NCI-H146 treated with DMSO at 0.1 percent for 48 hours (cell line): Measurements from ENCODE around the gene ELP2.
"Not testable (repeated sequence)": the region's sequence is repeated elsewhere in the genome, so short reads cannot be mapped to it uniquely, and the experiment has no call there.

Experiments
- DNase-seq: peaks from one replicate; lab custom pipeline; 2025; ENCODE audit not compliant: unreplicated experiment; lab: John Stamatoyannopoulos, UW

The ELP2 gene

DNA sequence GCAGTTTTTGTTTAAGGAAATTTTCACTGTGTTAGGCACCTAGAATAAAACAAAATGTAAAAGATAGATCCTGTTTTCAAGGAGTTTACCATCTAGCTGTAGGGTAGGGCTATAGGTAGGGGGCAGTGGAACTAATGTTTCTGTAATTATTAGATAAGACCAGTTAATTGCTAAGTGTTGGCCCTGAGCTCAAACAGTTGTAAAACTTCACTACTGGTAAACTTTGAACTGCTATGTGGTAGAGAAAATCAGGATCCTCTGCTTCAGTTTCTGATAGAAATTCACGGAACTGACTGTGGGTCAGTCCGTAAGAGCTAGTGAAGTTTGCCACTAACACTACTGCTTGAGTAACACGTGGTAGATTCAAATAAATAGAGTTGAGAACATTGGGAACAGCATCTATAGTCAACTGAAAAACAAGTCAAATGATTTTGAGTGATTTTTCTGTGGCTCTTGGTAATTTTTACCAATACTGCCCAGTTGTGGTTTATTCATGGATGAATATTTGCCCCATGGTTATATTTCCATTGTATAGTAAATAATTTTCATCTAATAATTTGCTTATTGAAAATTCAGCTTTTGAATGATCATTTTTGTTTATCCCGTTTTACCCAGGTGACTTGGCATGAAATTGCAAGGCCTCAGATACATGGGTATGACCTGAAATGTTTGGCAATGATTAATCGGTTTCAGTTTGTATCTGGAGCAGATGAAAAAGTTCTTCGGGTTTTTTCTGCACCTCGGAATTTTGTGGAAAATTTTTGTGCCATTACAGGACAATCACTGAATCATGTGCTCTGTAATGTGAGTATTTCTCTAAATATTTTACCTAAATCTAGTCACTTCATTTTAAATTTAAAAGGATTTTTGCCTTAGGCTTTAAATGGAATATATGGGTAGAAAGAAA is 26.4 kb downstream of the ELP2 start:
- no peak for DNase-seq

- no peak for DNase-seq
Observed at GRCh38 chr18:36157441-36157840, 27.7 kb downstream of the ELP2 start.

DNA sequence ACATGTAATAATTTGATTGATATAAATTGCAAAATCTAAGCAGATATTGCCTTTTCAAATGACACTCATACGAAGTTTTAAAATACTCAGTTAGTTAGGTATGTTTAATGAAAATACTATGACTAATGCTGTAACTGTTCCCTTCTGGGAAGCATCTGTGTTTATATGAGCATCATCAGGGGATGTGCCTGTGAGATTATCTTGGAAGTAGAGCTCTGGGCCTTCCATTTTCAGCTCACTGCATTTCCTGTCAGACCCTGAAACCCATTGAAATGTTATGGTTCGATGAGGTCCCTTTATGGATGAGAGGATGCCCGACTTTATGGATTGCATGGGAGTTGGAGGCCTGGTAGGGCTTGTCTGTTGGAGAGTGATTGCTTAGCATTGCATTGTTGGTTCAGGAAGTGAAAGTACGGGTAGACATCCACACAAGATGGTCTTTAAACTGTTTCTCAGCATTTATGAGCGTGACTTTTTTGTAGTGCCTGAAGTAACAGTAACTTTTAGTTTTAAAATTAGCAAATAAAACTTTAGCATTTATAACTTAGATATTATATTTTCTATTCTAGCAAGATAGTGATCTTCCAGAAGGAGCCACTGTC is 28.7 kb downstream of the ELP2 start:
- DNase-seq = no peak

DNA sequence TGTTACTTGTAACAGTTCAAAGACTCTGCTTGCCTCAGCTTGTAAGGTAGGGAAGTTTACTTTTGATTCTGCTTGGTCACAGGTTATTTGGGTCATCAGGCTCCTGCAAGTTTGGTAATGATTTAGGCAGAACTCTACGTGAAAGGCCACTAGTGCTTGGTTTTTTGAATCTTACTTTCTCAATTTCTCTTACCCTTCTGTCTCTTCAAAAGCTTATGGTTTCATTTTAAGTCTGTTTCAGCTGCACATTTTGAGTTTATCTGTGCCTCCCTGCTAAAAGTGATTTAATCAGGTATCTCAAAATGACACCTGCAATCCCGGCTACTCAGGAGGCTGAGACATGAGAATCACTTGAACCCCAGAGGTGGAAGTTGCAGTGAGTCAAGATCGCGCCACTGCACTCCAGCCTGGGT is 31.3 kb downstream of the ELP2 start:
- DNase-seq = no peak

DNA sequence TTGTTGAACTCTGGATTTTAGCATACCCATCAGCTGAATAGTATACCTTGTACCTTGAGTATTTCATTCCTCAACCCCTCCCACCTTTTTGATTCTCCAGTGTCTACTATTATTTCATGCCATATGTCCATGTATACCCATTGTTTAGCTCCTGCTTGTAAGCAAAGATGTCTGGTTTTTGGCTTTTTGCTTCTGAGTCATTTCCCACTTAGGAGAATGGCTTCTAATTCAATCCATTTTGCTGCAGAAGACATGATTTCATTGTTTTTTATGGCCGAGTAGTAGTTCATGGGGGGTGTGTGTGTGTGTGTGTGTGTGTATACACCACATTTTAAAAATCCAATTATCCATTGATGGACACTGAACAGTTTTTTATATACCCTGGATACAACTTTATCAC is 33.3 kb downstream of the ELP2 start:
- DNase-seq = no peak

- no peak for DNase-seq
Observed at GRCh38 chr18:36167692-36168218, 38.1 kb downstream of the ELP2 start.

GRCh38 chr18:36168296-36168695 is 38.6 kb downstream of the ELP2 start:
- DNase-seq = not testable (repeated sequence)

DNA sequence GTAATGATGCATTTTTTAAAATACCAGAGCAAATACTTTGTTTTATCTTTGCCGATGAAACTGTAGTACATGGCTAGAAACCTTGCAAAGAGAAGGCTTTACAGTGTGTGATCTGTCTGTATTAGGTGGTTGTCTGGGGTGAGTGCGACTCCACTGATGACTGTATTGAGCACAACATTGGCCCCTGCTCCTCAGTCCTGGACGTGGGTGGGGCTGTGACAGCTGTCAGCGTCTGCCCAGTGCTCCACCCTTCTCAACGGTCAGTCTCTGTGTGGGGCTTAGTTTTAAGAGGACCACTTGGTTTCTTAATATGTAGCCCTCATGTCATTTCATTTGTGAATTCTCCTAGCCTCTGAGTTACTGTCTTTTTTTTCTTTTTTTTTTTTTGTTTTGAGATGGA is 40.2 kb downstream of the ELP2 start:
- DNase-seq = no peak

DNA sequence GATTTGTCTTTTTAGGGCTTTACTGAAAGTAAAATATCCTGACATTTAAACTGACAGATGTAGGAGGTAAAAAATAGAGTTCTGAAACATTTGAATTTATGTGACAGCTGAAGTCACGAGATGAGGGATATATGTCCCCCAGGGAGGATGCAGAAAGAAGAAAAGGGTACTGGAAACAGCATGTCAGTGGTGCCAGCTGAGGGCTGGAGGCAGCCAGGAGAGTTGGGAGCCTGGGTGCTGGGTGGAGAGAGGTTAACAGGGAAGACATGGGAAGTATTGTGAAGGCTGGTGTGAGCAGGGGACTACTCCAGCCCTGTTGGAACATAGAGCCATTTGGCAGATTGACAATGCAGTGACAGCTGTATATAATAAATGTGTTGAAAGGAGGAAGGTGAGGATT is 45.8 kb downstream of the ELP2 start:
- no peak for DNase-seq

DNA sequence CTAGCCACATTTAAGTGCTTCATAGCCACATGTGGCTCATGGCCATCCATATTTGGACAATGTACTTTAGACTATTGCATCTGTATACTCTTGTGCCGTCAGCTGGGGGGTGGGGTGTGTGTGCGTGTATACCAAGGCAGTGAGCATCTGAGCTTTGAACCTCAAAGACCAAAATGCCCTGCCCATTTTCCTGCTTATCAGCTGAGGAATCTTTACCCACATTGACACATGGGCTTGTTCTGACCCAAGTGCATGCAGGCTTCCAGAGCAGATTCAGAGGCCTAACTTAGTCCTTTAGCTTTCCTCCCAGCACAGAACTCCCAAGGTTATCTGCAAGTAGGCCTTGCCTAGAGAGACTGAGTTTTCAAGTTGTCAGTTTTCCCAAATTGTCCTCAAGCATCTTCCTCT is 46.5 kb downstream of the ELP2 start:
- no peak for DNase-seq

GRCh38 chr18:36176711-36177110 is 47.0 kb downstream of the ELP2 start:
- no peak for DNase-seq

DNA sequence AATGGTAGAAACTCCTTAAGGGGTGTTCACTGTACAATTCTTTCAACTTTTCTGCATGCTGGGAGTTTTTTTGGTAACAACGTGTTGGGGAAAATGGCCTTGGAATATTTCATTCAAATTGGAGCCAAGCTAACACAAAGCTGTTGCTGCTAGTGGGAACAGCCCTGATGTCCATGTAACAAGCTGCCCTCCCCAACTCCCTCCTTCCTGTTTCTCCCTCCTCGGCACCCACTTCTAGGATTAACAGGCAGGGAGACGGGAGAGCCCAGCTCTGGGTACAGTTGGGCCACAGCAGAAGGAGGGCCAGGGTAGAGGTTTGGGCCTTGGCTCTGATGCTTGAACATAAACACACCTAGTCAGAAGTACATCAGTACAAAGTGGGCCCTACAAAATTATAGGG is 48.2 kb downstream of the ELP2 start:
- DNase-seq = no peak

DNA sequence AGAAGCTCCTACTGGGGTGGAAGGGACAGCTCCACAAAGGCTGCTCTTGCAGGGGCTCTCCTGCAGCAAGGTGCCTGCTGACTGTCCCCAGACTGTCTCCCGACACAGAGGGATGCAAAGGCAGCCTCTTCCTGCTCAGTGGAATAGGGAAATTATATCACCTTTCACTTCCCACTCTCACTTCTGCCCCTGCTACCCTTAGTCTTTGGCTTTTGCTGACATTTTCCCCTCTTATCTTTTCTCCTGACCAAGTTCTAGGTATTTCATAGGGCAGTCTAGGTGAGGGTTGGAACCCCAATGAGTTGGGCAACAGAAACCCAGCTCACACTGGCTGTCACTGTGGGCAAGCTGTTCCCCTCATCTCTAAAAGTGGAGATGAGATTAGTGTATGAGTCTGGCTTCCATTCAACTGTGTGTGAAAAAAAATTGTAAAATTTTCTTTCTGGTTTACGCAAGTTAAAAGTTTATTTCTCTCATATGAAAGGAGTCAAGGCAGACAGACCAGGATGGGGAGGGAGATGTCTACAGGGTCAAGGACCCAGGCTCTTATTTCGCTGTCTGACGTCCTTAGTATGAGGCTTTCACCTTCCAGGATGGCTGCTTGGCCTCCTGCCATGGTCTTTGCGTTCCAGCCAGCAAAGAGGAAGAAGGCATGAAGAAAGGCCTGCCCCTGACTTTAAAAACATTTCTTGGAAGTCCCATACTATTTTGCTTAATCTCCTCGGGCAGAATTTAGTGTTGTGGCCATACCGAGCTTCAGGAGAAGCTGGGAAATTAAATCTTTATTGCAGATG is 50.1 kb downstream of the ELP2 start:
- no peak for DNase-seq

- DNase-seq = no peak
Observed at GRCh38 chr18:36181441-36181840, 51.7 kb downstream of the ELP2 start.

DNA sequence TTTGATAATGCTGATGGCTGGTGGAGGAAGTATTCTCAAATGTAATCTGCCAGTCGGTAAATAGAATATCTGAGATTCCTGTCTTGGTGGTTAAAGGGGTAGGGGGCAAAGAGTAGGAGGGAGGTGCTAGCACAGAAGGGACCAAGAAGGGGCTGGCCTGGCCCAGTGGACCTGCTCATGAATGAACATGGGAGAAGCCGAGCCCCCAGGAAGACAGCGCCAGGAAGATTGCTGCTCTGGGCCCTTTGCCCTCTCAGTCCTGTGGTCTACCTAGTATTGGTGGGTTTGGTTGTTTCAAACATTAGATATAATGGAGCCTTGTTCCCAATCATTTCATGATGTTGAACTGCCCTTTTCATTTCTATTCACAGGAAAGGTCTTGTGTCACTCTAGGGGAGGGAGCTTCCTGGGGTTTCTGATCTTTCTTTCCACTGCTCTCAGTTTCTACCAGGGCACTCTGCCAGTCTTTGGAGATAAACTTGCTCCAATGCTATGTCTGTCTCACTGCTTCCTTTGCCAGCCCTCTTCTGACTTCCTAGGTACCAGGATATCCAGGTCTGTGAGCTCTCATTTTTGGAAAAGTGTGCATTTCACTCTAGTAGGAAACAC is 52.3 kb downstream of the ELP2 start:
- no peak for DNase-seq

- DNase-seq = no peak
Observed at GRCh38 chr18:36183033-36183432, 53.3 kb downstream of the ELP2 start.

DNA sequence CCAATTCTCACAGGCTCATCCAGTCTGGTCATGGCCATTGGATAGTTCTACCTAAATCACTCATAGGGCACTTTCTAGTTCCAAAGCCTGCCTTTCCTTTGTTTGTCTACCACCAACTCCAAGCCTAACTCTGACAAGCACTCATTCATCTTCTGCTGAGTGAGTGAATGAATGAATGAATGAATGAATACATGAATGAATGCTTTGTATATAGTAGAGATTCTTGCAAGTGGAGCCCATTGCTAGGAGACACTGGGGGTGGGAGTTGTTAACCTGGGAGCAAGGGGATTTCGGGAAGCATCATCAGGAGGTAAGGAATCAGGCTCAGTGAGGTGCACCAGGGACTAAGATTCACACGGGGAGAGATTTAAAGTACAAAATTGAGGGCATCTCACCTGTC is 54.3 kb downstream of the ELP2 start:
- DNase-seq = no peak

DNA sequence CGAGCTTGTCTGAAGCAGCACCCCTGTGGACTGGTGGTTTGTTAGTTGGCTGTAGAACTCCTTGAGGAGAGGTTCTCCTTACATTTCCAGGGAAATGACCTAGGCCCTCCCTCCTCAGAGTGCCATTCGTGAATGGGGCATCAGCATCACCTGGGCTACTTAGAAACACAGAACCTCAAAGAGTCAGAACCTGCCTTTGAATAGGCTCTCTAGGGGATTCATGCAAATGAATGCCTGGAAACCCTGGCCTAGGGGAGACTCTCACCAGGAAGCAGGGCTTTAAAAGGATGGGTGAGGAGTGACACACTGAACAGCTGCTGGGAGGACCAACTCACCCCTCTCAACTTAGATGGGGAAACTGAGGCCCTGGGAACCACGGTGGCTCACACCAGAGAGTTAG is 55.5 kb downstream of the ELP2 start:
- DNase-seq = no peak

GRCh38 chr18:36185901-36186460 is 56.3 kb downstream of the ELP2 start:
- DNase-seq = no peak

GRCh38 chr18:36186461-36187192 is 56.9 kb downstream of the ELP2 start:
- no peak for DNase-seq
